GM12864 (cell line): ENCODE measurements around the gene TRPT1.

ENCODE experiments used
- DNase-seq: peaks from one replicate; pipeline ENCODE4 v3.0.0-alpha.2; 2011; ENCODE audit warnings: low read depth
- H3K4me3 ChIP-seq: 2 replicates; pipeline ENCODE4 v1.5.1; 2011; ENCODE audit warnings: mild to moderate bottlenecking, low read depth, low read length, control low read depth
- TF ChIP-seq, protein P1 (sequence below): IDR thresholded peaks from 2 replicates; pipeline ENCODE4 v1.5.1; 2011; ENCODE audit warnings: low read depth, mild to moderate bottlenecking, moderate library complexity, low read length, control low read depth, inconsistent platforms; ENCODE audit errors: missing control alignments

Gene TRPT1

DNA sequence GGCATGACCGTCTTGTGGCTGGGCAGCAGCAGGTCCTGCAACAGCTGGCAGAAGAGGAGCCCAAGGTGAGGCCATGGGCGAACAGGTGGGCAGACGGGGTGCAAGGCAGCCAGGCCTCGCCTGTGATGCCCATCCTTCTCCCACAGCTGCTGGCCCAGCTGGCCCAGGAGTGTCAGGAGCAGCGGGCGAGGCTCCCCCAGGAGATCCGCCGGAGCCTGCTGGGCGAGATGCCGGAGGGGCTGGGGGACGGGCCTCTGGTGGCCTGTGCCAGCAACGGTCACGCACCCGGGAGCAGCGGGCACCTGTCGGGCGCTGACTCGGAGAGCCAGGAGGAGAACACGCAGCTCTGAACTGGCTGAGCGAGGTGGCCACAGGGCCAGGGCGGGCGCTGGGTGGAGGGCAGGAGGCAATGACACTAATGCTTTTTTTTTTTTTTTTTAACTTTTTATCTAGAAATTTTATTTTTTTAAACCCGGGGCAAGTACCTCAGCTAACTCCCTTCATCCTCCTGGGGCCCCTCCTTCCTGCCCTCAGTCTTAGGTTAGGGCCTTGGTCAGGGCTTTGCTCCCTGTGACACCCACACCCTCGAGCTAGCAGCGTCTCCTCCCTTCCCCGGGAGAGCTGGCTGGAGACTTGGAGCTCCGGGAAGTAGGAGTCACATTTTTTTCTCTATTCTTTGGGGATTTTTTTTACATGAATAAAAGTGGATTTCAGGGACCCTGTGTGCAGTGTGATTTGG lies 41.4 kb upstream of the TRPT1 start:
- TF ChIP-seq, protein P1, sequence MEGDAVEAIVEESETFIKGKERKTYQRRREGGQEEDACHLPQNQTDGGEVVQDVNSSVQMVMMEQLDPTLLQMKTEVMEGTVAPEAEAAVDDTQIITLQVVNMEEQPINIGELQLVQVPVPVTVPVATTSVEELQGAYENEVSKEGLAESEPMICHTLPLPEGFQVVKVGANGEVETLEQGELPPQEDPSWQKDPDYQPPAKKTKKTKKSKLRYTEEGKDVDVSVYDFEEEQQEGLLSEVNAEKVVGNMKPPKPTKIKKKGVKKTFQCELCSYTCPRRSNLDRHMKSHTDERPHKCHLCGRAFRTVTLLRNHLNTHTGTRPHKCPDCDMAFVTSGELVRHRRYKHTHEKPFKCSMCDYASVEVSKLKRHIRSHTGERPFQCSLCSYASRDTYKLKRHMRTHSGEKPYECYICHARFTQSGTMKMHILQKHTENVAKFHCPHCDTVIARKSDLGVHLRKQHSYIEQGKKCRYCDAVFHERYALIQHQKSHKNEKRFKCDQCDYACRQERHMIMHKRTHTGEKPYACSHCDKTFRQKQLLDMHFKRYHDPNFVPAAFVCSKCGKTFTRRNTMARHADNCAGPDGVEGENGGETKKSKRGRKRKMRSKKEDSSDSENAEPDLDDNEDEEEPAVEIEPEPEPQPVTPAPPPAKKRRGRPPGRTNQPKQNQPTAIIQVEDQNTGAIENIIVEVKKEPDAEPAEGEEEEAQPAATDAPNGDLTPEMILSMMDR, result no peak
- no peak for DNase-seq
- no peak overlapping the region for H3K4me3 ChIP-seq

DNA sequence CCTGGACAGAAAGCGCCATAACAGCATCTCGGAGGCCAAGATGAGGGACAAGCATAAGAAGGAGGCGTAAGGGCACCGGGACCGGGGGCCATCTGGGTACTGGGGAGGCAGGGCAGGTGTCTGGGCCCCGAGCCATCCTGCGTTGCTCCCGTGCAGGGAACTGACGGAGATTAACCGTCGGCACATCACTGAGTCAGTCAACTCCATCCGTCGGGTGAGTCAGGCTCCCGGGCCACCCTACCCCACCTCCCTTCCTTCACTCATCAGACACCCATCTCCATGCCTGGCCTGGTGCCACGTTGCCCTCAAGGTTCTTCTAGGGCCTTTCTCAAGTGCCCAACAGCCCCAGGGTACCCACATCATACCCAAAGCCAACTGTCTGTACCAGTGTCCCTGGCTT lies 40.4 kb upstream of the TRPT1 start:
- DNase-seq, result no peak
- no peak overlapping the region for H3K4me3 ChIP-seq
- TF ChIP-seq, protein P1, result no peak

DNA sequence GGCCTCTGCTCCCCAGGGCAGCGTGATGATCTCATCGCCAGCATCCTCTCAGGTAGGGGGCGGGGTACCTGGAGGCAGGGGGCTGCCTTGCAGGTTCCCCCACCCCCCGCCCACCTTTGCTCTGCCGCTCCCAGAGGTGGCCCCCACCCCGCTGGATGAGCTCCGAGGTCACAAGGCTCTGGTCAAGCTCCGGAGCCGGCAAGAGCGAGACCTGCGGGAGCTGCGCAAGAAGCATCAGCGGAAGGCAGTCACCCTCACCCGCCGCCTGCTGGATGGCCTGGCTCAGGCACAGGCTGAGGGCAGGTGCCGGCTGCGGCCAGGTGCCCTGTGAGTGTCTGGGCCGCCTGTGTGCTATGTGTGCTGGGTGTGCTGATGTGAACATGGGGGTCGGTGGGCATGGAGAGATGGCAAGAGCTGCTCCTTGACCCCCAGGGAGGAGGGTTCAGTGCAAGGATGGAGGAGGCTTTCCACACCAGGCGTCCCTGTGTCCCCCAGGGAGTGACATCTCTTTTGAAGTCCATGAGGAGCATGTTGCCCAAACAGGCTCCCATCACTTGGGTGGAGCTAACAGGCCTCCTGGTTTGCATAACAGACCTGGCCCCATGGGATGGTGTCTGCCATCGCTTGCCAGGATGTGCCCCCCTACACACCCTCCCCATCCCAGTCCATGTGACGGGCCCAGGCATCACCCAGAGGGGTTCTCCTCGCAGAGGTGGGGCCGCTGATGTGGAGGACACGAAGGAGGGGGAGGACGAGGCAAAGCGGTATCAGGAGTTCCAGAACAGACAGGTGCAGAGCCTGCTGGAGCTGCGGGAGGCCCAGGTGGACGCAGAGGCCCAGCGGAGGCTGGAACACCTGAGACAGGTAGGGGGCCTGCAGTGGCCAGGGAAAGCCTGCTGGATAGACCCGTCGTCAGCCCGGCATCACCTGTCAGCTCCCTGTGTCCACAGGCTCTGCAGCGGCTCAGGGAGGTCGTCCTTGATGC lies 39.5 kb upstream of the TRPT1 start:
- TF ChIP-seq, protein P1, result no peak
- H3K4me3 ChIP-seq, result no peak overlapping the region
- DNase-seq, result no peak

DNA sequence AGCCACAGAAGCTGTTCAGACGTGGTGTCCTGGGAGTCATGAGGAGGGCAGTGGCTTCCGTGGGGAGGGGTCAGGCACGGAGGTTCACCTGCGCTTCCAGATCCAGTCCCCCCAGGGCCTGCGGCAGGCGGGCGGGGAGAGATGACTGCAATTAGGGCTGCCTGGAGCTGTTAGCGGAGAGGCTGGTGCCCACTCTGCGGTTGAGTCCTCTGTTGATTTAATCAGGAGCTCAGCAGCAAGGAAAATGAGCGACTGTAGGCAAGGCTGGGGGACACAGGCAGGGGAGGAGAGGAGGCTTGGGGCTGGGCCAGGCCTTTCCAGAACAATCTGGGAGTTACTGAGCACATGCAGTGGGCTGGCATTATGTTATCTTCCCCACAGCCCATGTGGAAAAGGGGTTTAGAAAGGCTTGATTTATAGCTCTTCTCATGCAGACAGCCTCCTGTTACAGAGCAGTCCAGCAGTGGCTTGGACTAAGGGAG lies 38.4 kb upstream of the TRPT1 start:
- TF ChIP-seq, protein P1, result no peak
- H3K4me3 ChIP-seq, result no peak overlapping the region
- DNase-seq, result no peak

DNA sequence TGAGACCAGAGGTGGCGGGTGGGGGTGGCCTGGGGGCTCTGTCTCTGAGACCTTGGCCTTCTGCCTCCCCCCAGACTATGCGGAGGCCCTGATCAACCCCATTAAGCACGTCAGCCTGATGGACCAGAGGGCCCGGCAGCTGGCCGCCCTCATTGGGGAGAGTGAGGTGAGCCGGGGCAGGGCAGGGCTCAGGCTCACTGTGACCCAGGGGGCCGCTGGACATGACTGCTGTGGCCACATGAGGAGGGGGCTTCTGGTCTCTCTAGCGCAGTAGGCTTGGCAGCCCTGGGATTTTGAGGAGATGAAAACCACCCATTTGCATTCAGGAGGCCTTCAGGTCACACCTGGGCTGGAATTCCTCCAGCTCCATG lies 37.9 kb upstream of the TRPT1 start:
- TF ChIP-seq, protein P1, result no peak
- no peak for DNase-seq
- no peak overlapping the region for H3K4me3 ChIP-seq

DNA sequence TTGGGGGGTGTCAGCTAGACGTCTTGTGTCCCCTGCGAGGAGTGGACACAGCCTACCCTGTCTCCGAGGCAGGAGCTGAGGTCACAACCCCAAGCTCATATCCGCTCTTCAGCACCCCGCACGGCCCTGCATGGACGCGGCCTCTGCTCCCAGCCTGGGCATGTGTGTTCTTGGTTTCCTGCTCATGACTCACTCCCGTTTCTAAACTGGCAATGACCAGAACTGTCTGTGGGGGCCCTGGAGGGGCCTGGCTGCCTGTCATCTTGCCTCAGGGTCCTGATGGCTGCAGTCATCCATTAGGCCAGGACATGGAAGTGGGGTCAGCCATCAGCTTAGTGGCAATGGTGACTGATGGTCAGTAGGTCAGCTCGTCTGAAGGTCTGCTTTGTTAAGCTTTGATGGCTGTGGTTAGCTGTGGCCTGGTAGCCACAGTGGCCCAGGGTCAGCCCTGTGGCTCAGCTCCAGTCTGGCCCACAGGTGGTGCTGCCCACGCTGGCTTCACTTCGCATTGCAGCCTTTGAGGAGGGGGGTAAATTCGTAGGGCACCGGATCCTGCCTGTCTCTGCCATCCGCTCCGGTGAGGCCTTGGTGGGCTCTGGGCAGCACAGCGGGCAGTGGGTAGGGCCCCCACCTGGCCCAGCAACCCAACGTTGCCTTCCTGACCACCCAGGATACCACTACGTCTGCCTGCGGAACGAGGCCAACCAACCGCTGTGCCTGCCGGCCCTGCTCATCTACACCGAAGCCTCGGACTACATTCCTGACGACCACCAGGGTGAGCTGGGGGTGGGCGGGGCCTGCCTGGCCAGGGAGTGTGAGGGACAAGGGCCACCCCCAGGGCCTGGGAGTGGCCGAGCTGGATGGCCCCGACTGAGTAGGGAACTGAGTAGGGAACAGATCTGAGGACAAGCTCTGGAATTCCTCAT lies 37.3 kb upstream of the TRPT1 start:
- no peak overlapping the region for H3K4me3 ChIP-seq
- no peak for DNase-seq
- TF ChIP-seq, protein P1, result no peak
